Left ventricle myocardium superior (tissue), 1 donor: ENCODE measurements around the gene CYSTM1. TPM values are rescaled to one million over a fixed set of nuclear protein-coding genes. Genes with fewer than 3 reads are reported as not detected.
A peak's percentile ranks its signal among the peaks of the same experiment; 100 is the strongest.
"Not testable (repeated sequence)": the region's sequence is repeated elsewhere in the genome, so short reads cannot be mapped to it uniquely, and the experiment has no call there.

Source experiments
- ATAC-seq: fragments of 200-7000 bp; cut with Tn5 transposase; one replicate; pipeline ENCODE4 v1.9.1; 2020; ENCODE audit warnings: mild to moderate bottlenecking, moderate library complexity
- DNase-seq: peaks from one replicate; pipeline ENCODE4 v3.0.0-alpha.2; 2020
- intact Hi-C: fragments of 100-400 bp; cut with micrococcal nuclease; formaldehyde crosslinking; loops from one replicate; pipeline ENCODE4 v1.11.0; 2022
- total RNA-seq: library from RNA; stranded (reverse); fragmentation: NEBNext Ultra II Directional; extraction: Animal tissue kit (Norgen Biotek cat#: 25700); gene quantifications from one replicate; pipeline ENCODE4 v1.2.1, GENCODE V29; 2021
- donor health status: DM: no; HTN: yes; CAD: no; lungs with severe emphysema.

Gene CYSTM1
- total RNA-seq, 1 donor from 2014 or later: 58.2 TPM

DNA sequence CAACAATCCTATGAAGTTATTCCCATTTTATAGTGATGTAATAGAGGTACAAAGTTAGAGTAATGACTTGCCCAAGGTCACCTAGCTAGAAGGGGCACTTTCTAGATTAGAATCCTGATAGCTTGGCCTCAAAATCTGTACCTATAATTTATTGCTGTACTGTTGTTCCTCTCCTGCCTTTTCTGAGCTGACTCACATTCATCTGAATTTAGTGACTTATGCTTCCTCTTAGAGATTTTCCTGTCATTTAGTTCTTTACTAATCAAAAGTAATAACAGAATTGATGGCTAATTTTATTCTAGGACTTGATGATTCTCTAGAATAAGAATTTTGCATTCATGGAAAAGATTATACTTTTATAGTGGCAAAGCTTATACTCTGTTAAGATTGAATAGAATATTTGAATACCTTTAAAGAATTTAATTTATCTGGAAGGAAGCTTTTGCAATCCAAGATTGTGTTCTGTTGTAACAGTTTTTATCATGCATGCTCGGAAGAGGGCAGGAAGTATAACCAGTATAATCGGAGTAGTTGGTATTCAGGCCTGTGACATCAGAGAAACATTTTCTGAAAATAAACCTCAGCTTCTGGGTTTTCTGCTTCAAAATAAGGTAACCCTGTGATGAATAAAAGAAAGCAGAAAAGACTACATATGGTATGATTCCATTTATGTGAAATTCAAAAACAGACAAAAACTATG is 21.3 kb downstream of the CYSTM1 start:
- DNase-seq (no peak), ATAC-seq (no peak)
- intact Hi-C loops: no loop called here

DNA sequence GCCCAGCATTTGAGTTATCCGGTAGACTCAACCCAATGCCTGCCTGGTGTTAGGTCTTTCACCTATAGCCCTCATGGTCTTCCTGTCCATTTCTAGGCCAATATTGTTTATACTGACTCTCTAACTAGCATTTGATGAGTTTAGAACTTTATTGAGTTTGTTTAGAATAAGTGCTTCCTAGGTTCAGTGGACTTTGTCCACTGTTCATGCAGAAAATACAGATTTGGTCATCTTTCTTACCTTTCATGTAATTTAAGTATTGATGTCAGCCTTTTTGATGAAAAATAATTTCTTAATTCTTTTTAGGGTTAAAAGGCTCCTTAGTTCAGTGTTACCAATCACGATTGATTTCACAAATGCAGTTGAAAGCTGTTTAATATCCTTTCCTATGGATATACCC is 22.0 kb downstream of the CYSTM1 start:
- intact Hi-C loops: no loop called here
- DNase-seq (no peak), ATAC-seq (no peak)

DNA sequence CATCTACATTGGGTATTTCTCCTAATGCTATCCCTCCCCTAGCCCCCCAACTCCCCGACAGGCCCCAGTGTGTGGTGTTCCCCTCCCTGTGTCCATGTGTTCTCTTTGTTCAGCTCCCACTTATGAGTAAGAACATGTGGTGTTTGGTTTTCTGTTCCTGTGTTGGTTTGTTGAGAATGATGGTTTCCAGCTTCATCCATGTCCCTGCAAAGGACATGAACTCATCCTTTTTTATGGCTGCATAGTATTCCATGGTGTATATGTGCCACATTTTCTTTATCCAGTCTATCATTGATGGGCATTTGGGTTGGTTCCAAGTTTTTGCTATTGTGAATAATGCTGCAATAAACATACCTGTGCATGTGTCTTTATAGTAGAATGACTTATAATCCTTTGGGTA is 23.9 kb downstream of the CYSTM1 start:
- intact Hi-C loops, ATAC-seq, DNase-seq: not testable (repeated sequence)

DNA sequence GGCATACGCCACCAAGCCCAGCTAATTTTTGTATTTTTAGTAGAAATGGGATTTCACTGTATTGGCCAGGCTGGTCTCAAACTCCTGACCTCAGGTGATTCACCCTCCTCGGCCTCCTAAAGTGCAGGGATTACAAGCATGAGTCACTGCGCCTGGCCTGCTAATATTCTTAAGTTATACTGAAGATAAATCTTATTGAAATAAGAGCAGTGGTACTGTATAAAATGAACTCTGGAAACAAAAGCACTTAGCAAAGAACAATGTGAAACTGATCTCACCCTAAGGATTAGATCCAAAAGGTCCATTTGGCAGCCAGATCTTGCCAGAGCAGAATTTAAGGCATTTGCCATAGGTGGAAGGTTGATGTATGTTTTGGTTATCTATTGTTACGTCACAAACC is 27.1 kb downstream of the CYSTM1 start:
- intact Hi-C loops: no loop called here
- no peak for ATAC-seq
- no peak for DNase-seq

DNA sequence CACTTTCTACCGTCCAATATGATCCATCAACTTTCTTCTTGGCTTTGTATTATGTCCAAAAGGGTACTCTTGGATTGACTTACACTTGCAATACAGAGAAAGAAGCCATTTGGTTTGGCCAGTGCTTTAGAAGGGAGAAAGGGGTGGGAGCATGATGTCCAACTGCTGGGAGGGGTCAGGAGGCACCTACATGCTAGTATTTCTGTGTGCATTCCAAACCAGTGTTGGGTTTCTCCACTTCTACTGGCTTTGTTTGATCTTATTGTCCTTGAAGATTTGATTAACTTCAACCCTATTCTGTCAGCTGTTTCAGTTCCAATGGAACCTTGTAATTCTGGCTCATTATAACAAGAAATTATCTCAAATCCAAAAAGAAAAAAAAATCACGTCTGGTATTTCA is 27.6 kb downstream of the CYSTM1 start:
- DNase-seq: no peak
- no peak for ATAC-seq
- intact Hi-C loops: no loop called here

DNA sequence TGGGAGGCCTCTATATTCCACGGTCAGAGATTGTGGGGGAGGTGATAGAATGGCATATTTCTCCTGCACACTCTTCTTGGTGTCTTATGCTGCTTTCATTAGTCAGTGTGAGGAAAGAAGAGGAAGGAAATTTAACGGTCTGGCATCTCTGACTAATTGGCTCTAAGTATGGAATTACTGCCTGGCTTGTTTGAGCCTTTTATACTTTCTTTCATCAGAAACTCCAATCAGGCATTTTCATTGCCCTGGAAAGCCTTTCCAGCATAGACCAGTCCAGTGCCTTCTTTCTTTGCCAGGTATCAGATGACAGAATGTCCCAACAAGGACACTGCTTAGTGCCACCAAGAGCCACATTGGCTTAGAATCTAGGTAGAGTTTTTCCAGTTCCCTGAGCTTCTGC is 30.2 kb downstream of the CYSTM1 start:
- peak; percentile 78 for ATAC-seq
- intact Hi-C loops: no loop called here

DNA sequence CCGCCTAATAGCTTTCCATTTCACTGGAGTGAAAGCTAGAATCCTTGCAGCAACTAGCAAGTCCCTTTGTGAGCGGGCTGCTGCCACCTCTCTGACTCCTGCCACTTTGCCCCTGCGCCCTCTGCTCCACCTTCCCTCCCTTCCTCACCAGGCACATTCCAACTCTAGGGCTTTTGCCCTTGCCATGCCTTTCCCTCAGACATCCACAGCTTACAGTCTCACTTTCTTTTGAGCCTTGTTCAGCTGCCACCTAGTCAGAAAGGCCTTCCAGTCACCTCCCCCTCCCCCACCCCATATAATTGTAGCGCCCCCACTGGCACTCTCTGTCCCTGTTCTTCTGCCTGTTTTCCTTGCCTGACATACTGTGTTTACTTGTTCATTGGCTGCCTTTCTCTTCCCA is 31.0 kb downstream of the CYSTM1 start:
- ATAC-seq (peak; percentile 82), DNase-seq (peak; percentile 52)
- intact Hi-C loops: no loop called here

More for the DNA sequence above, 30.2 kb downstream of the CYSTM1 start:
- no peak for DNase-seq

DNA sequence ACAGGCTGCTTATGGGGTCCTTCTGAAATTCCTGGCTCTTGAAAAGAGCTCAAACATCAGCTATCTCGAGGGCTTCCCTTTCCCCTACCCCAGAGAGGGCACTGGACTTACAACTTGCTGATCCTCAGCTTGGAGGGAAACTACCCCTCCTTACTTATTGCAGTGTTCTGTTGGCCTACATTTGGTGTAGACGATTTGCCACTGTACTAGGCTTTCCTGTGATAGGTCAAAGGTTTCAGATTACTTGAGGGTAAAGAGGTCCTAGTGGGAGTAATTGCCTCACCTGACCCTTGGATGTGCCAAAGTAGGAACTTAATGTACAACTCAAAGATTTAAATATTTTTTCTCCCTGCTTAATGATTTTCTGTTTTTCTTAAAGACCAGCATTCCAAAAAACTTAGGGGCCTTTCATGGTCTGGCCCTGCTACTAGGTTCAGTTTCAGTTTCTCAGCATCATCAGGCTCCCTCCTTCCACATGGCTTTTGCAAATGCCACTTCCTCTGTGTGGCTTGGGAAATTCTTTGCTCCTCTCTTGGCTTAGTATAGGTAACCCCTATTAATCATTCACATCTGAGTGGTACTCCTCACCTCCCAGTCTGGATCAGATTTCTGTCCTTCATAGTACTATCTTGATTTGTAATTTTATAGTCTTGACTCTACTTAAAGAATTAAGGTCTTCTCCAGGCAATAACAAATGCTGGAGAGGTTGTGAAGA is 32.4 kb downstream of the CYSTM1 start:
- intact Hi-C loops: no loop called here
- DNase-seq (no peak), ATAC-seq (no peak)

DNA sequence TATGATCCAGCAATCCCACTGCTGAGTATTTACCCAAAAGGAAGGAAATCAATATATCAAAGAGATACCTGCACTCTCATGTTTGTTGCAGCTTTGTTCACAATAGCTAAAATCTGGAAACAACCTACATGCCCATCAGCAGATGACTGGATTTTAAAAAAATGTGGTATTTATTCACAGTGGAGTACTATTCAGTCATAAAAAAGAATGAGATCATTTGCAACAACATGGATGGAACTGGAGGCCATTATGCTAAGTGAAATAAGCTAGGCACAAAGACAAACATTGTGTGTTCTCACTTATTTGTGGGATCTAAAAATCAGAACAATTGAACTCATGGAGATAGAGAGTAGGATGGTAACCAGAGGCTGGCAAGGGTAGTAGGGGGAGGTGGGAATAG is 33.1 kb downstream of the CYSTM1 start:
- no peak for DNase-seq
- intact Hi-C loops: no loop called here
- no peak for ATAC-seq

DNA sequence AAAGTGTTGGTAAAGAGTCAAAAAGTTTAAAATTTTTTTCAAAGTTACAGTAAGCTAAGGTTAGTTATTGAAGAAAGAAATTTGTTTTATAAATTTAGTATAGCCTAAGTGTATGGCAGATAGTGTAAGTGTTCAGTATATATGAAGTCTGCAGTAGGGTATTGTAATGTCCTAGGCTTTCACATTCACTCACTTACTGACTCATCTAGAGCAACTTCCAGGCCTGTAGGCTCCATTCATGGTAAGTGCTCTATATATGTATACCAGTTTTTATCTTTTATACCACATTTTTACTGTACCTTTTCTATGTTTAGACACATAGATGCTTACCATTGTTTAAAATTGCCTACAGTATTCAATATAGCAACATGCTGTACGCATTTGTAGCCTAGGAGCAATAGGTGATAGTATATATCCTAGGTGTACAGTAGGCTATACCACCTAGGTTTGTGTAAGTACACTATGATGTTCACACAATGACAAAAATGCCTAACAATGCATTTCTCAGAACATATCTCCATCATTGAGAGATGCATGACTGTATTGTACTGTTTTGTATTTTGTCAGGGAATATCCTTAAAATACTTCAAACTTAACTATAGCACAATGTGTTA is 38.5 kb downstream of the CYSTM1 start:
- intact Hi-C loops: no loop called here
- no peak for DNase-seq
- ATAC-seq: no peak

DNA sequence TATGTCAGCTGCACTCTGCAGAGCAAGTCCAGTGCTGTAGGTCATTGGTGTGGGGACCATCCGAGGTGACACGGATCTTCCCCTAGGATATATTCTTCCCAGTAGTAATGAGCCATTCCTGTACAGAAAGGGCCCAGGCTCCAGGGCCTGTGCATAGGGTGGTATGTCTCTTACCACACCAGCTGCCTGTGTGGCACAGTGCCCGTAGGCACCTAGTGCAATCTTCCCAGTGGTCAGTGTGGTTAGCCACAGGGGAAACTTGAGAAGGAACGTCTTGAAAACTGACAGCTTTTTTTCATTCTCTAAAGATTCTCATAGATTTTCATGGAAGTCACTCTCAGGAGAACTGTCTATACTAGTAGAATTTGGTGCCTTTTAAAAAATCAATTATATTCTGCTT is 39.8 kb downstream of the CYSTM1 start:
- intact Hi-C loops: no loop called here
- DNase-seq: peak; percentile 39
- ATAC-seq: no peak

DNA sequence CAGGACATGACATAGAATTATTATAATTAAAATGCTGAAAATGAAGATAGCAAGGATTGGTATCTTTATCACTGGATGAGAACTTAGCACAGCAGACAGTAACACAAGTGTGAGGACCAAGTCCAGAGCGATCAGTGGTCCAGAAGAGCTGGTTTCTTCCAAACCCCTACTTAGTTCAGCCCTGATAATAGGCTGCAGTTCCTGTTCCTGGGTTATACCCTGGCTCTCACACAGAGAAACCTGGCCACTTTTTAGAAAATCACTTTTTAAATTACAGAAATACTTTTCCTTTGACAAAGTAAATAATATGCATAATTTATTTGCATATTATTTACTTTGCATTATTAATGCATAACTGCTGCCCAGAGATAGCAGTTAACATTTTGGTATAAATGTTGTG is 40.3 kb downstream of the CYSTM1 start:
- no peak for DNase-seq
- no peak for ATAC-seq
- intact Hi-C loops: no loop called here

DNA sequence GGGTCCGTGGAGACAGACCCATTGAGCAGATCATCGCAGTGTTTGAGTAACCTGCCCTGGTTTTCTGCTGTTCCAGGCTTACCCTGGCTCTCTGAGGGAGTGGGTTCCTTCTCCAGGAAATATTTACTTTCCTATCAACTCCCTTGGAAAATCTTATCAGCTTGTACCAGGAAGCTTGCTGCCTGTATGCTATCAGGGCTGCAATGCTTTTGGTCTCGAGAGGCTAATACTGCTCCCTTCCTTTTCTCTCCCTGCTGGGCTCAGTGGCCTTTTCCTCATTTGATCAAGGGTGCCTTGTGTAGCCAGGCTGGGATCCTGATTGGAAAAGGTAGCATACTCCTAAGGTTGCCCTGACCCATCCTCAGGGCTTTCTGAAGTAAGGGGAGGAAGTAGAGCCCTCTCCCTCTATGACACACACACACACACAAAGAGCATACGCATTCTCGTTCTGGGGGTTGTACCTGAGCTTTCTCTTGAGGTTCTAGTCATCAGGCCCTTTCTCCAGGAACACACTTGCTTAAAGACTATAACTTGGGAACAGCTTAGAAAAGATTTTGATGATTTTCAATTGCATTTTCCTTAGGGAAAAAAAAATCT is 41.6 kb downstream of the CYSTM1 start:
- intact Hi-C loops: no loop called here
- DNase-seq (no peak), ATAC-seq (peak; percentile 5)

DNA sequence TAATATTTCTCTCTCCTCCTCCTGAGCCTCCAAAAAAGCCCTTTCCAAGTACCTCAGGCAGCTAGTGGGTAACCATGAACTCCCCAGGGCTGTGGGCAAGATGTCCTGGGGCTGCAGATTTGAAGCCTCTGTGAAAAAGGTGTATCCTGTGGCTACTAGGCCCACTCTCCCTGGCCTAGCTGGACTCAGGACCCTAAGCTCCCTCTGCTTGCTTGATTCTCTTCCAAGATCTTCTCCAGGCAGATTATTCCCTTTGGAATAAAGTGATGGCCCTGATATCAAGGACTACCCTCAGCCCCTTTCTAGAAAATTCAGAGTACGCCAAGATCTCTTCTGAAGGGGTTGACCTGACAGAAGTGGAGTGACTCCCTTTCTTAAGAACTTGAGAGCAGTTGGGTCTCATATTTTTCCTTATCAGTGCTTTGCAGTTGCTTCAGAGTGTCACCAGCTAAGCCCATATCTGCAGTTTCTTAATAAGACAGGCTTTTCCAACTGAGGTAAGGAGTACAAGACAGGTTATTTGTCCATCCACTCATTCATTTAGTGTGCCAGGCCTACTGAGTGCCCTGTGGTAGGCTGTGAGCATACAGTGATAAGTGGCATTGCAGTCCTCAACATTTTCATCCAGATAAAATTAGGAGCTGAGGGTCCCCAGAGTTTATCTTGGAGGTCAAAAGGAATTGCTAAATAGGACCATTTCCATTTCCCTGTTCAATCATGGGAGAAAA is 42.5 kb downstream of the CYSTM1 start:
- intact Hi-C loops: no loop called here
- ATAC-seq (no peak), DNase-seq (no peak)

DNA sequence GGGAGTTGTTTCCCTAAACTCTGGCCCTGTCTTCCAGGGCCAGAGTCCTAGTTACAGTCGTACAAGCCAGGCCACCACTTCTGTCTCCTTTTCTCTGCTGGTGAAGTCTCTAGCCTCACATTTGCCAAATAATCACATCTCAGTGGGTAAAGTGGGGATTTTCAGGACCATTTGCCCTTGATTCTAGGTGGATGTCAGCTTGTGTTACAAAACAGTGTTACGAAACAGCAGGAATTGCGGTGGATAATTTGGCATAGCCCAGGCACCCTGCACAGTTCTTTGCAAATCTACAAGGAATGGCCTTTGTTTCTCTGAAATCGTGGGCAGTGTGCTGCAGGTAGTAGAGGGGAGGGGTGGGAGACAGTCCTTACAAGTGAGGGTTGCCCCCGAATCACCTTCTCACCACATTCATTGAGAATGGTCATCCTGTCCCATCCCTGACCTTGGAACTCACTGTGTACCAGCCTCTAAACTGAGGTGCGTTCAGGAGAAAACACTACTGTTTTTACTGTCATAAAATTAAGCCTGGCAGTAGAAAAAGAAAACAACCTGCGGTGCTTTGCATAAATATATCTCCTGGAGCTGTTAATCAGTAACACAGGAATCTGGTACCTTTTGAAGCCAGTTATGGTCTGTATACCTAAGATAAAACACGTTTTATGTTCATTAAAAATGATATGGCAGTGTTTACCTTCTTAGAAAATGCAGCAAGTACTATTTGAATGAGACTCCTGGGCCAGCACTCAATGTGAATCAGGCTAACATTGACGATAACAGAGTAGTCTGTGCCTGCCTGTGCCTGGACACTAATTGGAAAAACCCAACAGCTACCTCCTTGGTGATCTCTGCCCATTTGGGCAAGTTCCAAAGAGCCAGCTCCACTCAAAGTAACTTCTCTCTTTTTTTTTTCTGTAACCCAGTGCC is 44.3 kb downstream of the CYSTM1 start:
- ATAC-seq: peak; percentile 28
- intact Hi-C loops: no loop called here
- DNase-seq: no peak

DNA sequence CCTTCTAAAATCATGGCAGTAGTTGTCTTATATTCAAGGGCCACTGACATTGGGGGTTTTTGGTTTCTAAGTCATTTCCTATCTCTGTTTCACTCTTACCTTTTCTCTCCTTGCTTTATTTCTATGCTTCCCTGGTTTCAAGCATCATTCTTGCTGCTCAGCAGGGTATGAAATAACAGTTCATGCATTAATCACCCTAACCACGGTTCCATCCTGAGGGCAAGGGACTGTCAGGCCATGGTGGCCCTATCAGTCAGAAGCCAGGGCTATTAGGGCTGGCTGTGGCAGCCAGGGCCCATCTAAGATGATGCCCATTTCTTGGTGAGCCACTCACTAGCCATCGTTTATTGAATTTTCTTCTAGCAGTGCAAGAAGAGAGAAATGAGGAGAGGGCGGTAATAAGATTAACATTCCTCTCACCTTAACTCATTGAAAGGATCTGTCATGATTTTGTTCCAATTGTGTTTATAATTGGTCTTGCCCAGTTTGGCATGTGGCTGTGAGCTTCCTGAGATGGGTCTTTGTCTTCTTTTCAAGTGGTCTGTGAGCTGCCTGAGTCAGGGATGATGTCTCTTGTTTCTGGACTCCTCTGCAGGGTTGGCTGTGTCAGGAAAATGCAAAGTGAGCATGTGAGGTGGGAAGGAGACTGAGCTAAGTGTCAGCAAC is 45.2 kb downstream of the CYSTM1 start:
- intact Hi-C loops: no loop called here
- DNase-seq (no peak), ATAC-seq (no peak)

DNA sequence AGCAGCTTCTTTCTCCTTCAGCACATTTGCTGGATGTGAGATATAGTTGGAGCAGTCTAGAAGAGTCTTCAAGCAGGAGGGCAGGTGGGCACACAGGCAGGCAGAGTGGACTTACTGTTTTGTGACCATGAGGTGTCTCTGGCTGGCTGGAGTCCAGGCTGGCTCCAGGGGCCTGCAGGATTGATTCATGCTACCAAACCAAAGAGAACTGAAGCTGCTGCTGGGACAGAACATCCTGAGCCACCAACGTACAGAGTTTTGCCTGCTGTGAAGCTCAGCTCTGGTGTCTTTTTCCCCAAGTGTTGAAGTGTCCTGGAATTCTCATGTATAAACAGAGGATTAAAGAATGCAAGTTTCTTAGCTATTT is 45.7 kb downstream of the CYSTM1 start:
- intact Hi-C loops: no loop called here
- DNase-seq: peak; percentile 59
- peak; percentile 4 for ATAC-seq

DNA sequence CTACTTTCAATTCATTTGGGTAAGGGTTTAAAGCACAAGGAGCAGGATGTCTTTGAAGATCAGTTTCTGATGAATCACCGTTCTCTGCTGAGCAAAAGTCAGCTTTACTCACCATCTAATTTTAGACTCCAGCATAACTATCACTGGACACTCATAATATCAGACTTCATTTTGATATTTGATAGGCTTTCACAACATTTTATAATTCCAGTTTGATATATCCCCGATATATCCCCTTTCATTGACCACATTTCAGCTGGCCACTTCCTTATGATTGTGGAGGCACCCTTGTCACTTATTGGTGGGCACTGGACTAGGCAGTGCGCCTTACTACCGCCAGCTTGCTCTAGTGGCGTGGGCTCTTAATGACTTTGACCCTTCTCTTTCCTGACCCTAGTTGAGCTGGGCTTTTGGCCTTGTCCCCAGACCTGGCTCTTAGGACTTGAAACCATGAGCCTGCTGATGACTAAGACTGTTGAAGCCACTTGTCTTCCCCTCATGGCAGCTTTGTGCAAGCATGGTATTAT is 46.8 kb downstream of the CYSTM1 start:
- intact Hi-C loops: no loop called here
- peak; percentile 30 for ATAC-seq
- no peak for DNase-seq
